GM19468 (cell line): Measurements from ENCODE around the gene CBR3.
"Not testable (repeated sequence)": the region's sequence is repeated elsewhere in the genome, so short reads cannot be mapped to it uniquely, and the experiment has no call there.

Experiments
- ATAC-seq: cut with Tn5 transposase; IDR thresholded peaks from one replicate; pipeline ENCODE4 v1.9.1; 2021; ENCODE audit warnings: mild to moderate bottlenecking, moderate library complexity, moderate number of reproducible peaks; ENCODE audit not compliant: unreplicated experiment; ENCODE audit errors: extremely low read depth

CBR3 gene

GRCh38 chr21:36134803-36135390 is at the start of gene CBR3:
CBR3 (plus strand) TSS chr21:36135079; CDS start chr21:36135193, 114 bp downstream.
- no peak for ATAC-seq

GRCh38 chr21:36087362-36088138 is 47.3 kb upstream of the CBR3 start:
- ATAC-seq = no peak

GRCh38 chr21:36089946-36090345 is 44.9 kb upstream of the CBR3 start:
- ATAC-seq = no peak

GRCh38 chr21:36092681-36093080 is 42.2 kb upstream of the CBR3 start:
- ATAC-seq = no peak

- ATAC-seq = no peak
Observed at GRCh38 chr21:36093512-36093911, 41.4 kb upstream of the CBR3 start.

GRCh38 chr21:36096398-36097290 is 38.2 kb upstream of the CBR3 start:
- no peak for ATAC-seq

GRCh38 chr21:36097427-36098181 is 37.3 kb upstream of the CBR3 start:
- ATAC-seq = no peak

- no peak for ATAC-seq
Observed at GRCh38 chr21:36098182-36098532, 36.7 kb upstream of the CBR3 start.

GRCh38 chr21:36099000-36099399 is 35.9 kb upstream of the CBR3 start:
- ATAC-seq = no peak

- ATAC-seq = not testable (repeated sequence)
Observed at GRCh38 chr21:36099695-36100211, 35.1 kb upstream of the CBR3 start.

- ATAC-seq = no peak
Observed at GRCh38 chr21:36100971-36101641, 33.8 kb upstream of the CBR3 start.

- no peak for ATAC-seq
Observed at GRCh38 chr21:36103434-36103833, 31.4 kb upstream of the CBR3 start.

GRCh38 chr21:36104317-36105300 is 30.3 kb upstream of the CBR3 start:
- ATAC-seq = no peak

- no peak for ATAC-seq
Observed at GRCh38 chr21:36105327-36105842, 29.5 kb upstream of the CBR3 start.

- ATAC-seq = no peak
Observed at GRCh38 chr21:36109868-36110267, 25.0 kb upstream of the CBR3 start.

- ATAC-seq = no peak
Observed at GRCh38 chr21:36111238-36111637, 23.6 kb upstream of the CBR3 start.

- ATAC-seq = no peak
Observed at GRCh38 chr21:36113647-36114428, 21.0 kb upstream of the CBR3 start.
